ENCODE measurements around the gene MSMO1.
"Not testable (repeated sequence)": the region's sequence is repeated elsewhere in the genome, so short reads cannot be mapped to it uniquely, and the experiment has no call there.

The MSMO1 gene

DNA sequence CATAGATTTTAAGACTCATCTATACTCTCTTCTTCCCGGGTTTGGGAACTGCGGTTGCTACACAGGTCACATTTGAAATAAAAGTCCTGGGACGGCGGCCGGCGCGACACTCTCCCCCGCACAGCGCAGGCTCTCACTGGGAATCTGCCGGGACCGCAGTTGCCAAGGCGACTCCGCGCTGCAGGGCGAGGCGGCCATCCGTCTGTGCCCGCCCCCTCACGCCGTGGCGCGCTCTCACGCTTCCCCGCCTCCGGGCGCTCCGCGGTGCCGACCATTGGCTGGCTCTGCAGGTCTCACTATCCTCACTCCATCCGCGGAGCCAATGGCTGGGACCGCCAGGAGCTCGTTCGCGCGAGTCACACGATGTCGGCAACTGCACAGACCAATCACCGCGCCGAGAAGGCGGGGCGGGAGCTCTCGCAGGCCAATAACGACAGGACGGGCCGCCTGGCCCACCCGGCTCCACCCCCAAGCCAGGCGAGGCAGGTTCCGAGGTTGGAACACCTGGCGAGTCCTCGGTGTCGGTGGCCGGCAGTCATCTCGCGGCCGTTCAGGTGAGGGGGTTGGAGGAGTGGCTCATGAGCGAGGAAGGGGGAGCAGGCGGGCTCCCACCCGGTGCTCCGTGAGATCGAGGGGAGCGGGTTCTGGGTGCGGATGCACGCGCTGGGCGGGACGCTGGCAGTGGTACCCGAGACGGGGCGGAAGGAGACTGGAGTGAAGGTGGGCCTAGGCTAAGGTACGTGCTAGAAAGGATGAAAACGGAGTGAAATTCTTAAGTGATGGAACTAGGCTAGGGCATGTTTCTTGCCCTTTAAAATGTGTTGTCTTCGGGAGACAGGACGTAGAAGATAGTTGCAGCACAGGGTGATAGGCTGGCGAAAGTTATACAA, at the start of gene MSMO1:
TSS of gene MSMO1 (plus strand) at position 459 of the 890 bp plus-strand sequence. CDS start 5,702 bp downstream, outside the sequence.
- peak; percentile 99 for DNase-seq

GRCh38 chr4:165279531-165279930, 47.9 kb upstream of the MSMO1 start:
- not testable (repeated sequence) for DNase-seq

- DNase-seq: not testable (repeated sequence)
Observed at GRCh38 chr4:165284697-165285096, 42.8 kb upstream of the MSMO1 start.

DNA sequence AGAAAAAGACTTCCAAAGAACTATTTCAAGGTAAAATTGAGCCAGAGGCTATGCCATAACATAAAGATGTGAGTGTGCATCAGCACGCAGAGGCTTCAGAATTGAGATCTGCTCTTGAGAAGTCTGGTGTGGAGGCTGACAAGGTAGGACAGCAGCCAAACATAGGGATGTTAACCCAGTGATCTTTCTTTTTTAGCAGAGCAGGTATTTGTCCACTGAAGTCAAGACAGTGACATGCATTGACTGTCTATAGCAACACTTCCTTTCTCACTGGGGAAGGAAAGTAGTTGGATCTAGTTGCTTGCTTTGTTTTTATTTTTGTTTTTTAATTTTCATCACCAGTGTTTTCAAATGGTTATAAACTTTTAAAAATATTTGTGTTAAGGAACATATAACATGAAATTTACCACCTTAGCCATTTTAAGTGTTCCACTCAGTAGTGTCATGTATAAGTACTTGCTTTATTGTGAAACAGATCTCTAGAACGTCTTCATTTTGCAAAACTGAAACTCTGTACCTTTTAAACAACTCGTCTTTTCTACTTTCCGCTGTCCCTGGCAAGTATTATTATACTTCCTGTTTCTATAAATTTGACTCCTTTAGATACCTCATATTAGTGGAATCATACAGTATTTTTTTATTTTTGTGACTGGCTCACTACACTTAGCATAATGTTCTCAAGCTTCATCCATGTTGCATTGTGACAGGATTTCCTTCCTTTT, 40.7 kb upstream of the MSMO1 start:
- DNase-seq: not testable (repeated sequence)

GRCh38 chr4:165288226-165288625, 39.2 kb upstream of the MSMO1 start:
- no peak for DNase-seq

GRCh38 chr4:165288639-165289422, 38.6 kb upstream of the MSMO1 start:
- no peak for DNase-seq

DNA sequence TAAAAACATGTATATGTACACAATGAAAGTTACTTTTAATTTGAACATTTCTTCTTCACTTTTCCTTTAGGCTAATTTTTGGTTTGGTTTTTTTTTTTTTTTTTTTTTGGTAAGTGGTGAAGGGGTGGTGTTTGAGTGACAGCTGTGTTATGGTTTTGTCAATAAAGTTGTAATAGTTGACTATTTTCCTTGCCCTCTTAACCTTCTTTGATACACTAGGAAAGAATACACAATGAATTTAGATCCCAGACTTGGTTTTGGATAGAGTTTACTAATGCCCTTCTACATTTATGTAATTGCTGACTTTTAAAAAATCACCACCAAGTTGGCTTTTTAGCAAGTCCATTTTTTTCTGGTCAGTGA, 38.1 kb upstream of the MSMO1 start:
- DNase-seq: no peak

- DNase-seq: no peak
Observed at GRCh38 chr4:165293061-165293460, 34.4 kb upstream of the MSMO1 start.

- no peak for DNase-seq
Observed at GRCh38 chr4:165293927-165294649, 33.4 kb upstream of the MSMO1 start.

DNA sequence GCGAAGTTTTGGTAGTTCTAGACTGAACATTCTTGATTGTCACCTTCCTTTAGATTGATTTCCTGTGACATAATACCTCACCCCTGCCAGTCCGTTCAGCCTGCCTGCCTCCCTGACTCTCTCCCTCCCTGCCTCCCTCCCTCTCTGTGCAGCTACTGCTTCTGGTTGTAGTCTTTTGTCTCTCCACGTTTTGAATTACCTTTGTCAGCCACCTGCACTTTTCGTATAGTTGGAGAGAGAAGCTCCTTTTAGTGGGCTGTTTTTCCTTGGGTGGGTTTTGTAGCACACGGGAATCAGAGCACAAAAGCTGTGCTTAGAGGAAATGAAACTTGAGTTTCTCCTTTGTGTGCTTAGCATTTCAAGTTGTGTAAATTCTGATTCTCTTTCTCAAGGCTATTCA, 32.6 kb upstream of the MSMO1 start:
- DNase-seq: no peak

GRCh38 chr4:165297626-165298025, 29.8 kb upstream of the MSMO1 start:
- DNase-seq: no peak

DNA sequence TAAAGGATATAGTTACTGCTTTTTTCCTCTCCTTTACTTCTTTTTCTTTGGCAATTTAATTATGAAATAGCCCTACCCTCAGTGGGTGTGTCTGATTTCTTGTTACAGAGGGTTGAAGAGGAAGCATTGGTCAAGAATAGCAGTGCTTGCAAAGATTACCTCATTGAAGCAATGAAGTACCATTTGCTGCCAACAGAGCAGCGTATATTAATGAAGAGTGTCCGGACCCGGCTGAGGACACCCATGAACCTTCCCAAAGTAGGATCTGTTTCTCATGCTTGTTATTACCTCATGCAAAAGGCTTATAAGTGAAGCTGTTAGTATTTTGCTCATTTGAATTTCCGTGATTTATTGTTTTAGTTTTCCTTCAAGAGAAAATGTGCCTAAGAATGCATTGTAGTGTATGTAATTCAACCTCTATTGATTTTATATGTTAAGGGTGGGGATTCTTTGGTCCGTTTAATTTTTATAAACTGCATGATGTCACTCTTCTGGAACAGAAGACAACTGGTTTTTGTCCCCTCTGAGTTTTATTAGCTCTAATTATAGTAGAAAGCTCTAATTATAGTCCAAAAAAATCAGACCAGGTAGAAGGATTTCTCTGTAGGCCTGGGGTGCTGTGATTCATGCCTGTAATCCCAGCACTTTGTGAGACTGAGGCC, 27.9 kb upstream of the MSMO1 start:
- no peak for DNase-seq

DNA sequence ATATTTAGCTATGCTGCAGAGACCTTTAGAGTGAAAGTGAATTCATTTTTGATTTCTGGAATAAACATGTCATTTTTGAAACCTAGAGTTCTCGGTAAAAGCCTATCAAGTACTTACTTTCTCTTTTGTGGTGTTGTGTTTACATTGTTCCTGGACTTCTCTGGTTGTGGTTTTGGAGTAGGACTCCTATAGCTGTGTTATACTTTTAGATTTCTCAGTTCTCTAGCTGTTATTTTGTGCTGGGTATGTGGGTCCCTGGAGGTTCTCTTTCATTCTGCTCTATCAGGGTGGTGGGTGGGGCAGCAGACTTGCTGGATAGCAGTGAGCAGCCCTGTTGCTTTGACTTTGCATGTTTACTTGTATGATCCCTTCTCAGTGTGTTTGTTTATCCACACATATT, 25.6 kb upstream of the MSMO1 start:
- no peak for DNase-seq

DNA sequence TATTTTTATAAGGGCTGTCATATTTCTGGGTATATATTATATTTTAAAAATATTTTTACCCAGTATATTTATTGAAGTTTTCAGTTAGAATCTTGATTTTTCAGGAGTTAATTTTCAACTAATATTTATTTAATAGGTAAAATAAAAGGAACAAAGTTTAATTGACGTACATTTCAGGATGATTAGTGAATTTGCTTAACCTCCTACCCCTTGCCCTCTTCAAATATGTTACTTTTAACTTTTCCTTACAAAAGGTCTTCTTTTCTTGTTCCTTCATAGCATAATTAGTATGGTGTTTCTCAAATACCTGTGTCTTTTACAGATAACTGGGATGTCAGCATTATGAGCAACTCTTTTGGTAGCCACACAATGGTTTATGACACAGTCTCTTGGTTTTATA, 24.8 kb upstream of the MSMO1 start:
- no peak for DNase-seq

DNA sequence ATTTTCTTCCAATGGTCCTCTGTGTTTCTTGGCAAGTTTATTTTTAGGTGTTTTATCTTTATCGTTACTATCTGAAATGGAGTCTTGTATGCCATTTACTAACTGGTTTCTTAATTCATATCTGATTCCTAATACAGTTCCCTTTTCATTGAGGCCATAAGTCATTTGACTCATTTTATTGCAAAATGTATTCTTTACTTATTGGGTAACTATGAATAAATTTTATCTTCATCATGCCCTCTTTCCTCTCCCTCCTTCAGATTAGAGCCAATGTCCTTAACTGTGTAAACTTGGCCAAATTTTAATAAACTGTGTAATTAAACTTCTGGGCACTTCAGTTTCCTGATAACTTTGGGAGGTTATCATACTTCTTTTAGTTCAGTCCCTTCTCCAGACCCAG, 19.3 kb upstream of the MSMO1 start:
- no peak for DNase-seq

DNA sequence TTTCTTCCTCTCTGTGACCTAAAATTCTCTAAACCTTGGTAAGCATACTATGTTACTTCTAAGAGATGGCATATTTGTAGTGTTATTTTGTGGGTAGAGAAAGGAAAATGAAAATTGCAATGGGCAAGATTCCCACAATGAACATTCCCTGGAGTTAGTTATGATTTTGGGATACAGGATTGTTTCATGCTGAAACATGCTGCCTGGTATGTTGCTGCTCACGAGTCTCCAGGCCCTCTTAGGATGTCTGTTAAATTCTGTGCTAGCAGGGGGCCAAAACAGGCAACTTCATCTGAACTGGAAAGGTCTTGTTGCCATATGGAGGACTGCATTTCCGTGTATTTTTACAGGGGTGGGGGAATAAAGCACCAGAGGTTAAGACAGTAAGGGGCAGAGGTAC, 18.9 kb upstream of the MSMO1 start:
- no peak for DNase-seq

DNA sequence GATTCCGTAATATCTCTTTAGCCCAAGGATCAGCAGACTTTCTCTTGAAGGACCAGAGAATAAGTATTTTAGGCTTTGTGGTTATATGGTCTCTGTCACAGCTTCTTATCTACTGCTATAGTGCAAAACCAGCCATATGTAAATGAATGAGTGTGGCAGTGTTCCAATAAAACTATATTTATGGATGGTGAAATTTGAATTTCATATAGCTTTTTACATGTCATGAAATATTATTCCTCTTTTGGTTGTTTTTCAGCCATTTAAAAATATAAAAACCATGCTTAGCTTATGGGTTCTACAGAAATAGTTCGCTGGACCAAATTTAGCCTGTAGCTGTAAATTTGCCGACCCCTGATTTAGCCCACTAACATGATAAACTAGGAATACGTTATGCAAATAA, 18.0 kb upstream of the MSMO1 start:
- no peak for DNase-seq

DNA sequence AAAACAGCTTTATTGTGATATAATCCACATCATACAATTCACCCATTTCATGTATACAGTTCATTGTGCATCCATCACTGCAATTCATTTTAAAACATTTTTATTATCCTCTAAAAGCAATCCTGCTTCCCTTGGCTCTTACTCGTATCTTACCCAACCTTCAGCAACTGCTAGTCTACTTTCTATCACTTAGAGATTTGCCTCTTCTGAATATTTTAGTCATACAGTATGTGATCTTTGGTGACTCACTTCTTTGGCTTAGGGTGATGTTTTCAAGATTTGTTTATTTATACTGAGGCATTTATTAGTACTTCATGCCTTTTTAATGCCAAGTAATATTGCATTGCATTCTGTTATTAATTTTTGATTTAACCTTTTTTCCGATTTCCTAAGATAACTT, 15.0 kb upstream of the MSMO1 start:
- no peak for DNase-seq

DNA sequence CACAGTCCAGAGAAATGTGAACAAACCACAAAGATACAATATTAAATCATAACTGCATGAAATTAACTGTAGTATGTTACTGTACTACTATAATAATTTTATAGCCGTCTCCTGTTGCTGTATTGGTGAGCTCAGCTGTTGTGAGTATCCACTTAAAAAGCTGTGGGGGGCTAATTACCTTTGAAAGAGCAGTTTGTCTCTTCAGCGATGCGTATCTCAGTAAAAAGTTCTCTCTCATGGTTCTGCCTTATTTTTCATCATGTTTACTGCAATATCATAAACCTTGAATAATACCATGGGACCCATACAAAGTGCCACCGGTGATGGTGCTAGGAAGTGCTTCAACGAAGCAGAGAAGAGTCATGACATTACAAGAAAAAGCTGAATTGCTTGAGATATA, 8.4 kb upstream of the MSMO1 start:
- no peak for DNase-seq

- DNase-seq: no peak
Observed at GRCh38 chr4:165319509-165319908, 8.0 kb upstream of the MSMO1 start.

- no peak for DNase-seq
Observed at GRCh38 chr4:165324236-165324917, 3.1 kb upstream of the MSMO1 start.

- no peak for DNase-seq
Observed at GRCh38 chr4:165324918-165325304, 2.6 kb upstream of the MSMO1 start.

All from NCI-H1092 (cell line).